Prostate gland (tissue), 2 donors: ENCODE data around the gene LONP2.

Experiments
- POLR2A ChIP-seq: fragments of 450-650 bp; IDR thresholded peaks from one replicate; pipeline ENCODE4 v1.6.1; 2016; ENCODE audit warnings: antibody characterized with exemption, mild to moderate bottlenecking
- TF ChIP-seq, protein P1 (sequence below), 4 experiments: fragments of 200-600 bp in 2 of 4; fragments of 450-650 bp in 2 of 4; sonication (generic) in 2 of 4; IDR thresholded peaks; 1 replicate in 3 of 4; 2 replicates in 1 of 4; pipeline ENCODE4 v1.5.1; 2016 to 2019; ENCODE audit warnings: antibody characterized with exemption in 4 of 4, mild to moderate bottlenecking in 2 of 4, moderate library complexity in 2 of 4

DNA sequence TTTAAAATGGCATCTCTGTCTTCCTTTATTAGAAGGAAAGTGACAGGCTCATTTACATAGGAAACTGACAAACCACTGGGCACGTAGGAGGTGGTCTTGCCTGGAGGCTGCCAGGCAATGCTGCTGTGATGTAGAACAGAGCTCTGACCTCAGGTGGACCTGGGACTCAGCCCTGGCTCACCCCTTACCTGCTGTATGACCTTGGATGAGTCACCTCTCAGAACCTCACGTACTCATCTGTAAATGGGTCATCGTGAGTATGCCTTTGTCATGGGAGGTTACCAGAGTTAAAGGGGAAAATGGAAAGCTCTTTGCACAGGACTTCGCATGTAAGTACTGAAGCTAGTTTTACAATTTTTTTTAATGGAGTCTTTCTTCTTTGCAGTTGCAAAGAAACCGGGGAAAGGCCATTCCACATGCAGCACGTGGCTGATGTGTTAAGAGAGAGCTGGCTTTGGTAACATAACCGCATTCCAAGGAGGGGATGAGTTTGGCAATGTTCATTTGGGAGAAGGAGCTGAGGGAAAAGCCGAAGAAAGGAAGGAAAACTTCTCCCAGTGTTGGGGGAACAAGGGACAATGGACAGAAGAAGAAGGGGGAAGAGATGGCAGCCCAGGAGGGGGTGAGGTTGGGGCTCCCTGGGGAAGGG lies 37.4 kb upstream of the LONP2 start:
- TF ChIP-seq, protein P1, sequence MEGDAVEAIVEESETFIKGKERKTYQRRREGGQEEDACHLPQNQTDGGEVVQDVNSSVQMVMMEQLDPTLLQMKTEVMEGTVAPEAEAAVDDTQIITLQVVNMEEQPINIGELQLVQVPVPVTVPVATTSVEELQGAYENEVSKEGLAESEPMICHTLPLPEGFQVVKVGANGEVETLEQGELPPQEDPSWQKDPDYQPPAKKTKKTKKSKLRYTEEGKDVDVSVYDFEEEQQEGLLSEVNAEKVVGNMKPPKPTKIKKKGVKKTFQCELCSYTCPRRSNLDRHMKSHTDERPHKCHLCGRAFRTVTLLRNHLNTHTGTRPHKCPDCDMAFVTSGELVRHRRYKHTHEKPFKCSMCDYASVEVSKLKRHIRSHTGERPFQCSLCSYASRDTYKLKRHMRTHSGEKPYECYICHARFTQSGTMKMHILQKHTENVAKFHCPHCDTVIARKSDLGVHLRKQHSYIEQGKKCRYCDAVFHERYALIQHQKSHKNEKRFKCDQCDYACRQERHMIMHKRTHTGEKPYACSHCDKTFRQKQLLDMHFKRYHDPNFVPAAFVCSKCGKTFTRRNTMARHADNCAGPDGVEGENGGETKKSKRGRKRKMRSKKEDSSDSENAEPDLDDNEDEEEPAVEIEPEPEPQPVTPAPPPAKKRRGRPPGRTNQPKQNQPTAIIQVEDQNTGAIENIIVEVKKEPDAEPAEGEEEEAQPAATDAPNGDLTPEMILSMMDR (IDR thresholded peaks at IDR 0.05) = no peak
- TF ChIP-seq POLR2A = no peak
